GM12892 (cell line): ENCODE measurements around the gene PTPRU.

ENCODE experiments used
- POLR2A ChIP-seq: IDR thresholded peaks from 2 replicates; pipeline ENCODE4 v1.6.1; 2011; ENCODE audit warnings: low read depth, low read length, control low read depth
- POLR2AphosphoS5 ChIP-seq: IDR thresholded peaks from 2 replicates; pipeline ENCODE4 v1.6.1; 2011; ENCODE audit warnings: low read depth, low read length, control low read depth
- TAF1 ChIP-seq: IDR thresholded peaks from 2 replicates; pipeline ENCODE4 v1.6.1; 2011; ENCODE audit warnings: low read depth, mild to moderate bottlenecking, control low read depth, low read length, borderline replicate concordance

- TF ChIP-seq POLR2AphosphoS5 = no peak
- TF ChIP-seq TAF1 = no peak
- TF ChIP-seq POLR2A = no peak
Observed at GRCh38 chr1:29309621-29310020, 73.3 kb downstream of the PTPRU start.
